Measurements from ENCODE around the gene EFCAB10.
A peak's percentile ranks its signal among the peaks of the same experiment; 100 is the strongest.
"Not testable (repeated sequence)": the region's sequence is repeated elsewhere in the genome, so short reads cannot be mapped to it uniquely, and the experiment has no call there.

The EFCAB10 gene

GRCh38 chr7:105530546-105530945 lies 50.7 kb downstream of the EFCAB10 start:
- DNase-seq (ENCODE audit: low spot score): no peak

GRCh38 chr7:105530126-105530525 lies 51.2 kb downstream of the EFCAB10 start:
- no peak for DNase-seq (ENCODE audit: low spot score)

GRCh38 chr7:105527737-105528136 lies 53.6 kb downstream of the EFCAB10 start:
- DNase-seq (ENCODE audit: low spot score): not testable (repeated sequence)

- DNase-seq (ENCODE audit: low spot score): no peak
Measured at GRCh38 chr7:105524840-105525239, 56.5 kb downstream of the EFCAB10 start.

- DNase-seq (ENCODE audit: low spot score): not testable (repeated sequence)
Measured at GRCh38 chr7:105524423-105524822, 56.9 kb downstream of the EFCAB10 start.

GRCh38 chr7:105521717-105522463 lies 59.4 kb downstream of the EFCAB10 start, which contains the start of gene PUS7:
Gene PUS7 (minus strand): TSS chr7:105522271. CDS start chr7:105508512, 13,759 bp downstream.
- peak; percentile 98 for DNase-seq (ENCODE audit: low spot score)

- no peak for DNase-seq (ENCODE audit: low spot score)
Measured at GRCh38 chr7:105521027-105521716, 60.1 kb downstream of the EFCAB10 start.

GRCh38 chr7:105520620-105521019 lies 60.7 kb downstream of the EFCAB10 start:
- DNase-seq (ENCODE audit: low spot score): not testable (repeated sequence)

- DNase-seq (ENCODE audit: low spot score): no peak
Measured at GRCh38 chr7:105519353-105519752, 61.9 kb downstream of the EFCAB10 start.

GRCh38 chr7:105515610-105516009 lies 65.7 kb downstream of the EFCAB10 start:
- DNase-seq (ENCODE audit: low spot score): not testable (repeated sequence)

Data from iPS-NIHi11 (cell line).